Parathyroid adenoma (tissue), 2 donors: ENCODE results near the gene CMTM8.

ENCODE experiments used
- H2AFZ ChIP-seq: fragments of 300-600 bp; sonication (generic); one replicate; pipeline ENCODE4 v1.7.0; 2017; ENCODE audit warnings: antibody characterized with exemption, mild to moderate bottlenecking
- H3K27ac ChIP-seq: fragments of 300-600 bp; sonication (generic); one replicate; pipeline ENCODE4 v1.7.0; 2017
- H3K27me3 ChIP-seq: fragments of 300-600 bp; sonication (generic); one replicate; pipeline ENCODE4 v1.7.0; 2017; ENCODE audit warnings: low read length; ENCODE audit not compliant: control insufficient read depth, insufficient read depth
- H3K36me3 ChIP-seq: fragments of 300-600 bp; sonication (generic); one replicate; pipeline ENCODE4 v1.7.0; 2017; ENCODE audit warnings: low read length; ENCODE audit not compliant: control insufficient read depth, insufficient read depth
- H3K4me1 ChIP-seq: fragments of 300-600 bp; sonication (generic); one replicate; pipeline ENCODE4 v1.7.0; 2017; ENCODE audit warnings: control low read depth
- H3K4me2 ChIP-seq: fragments of 300-600 bp; sonication (generic); one replicate; pipeline ENCODE4 v1.7.0; 2017; ENCODE audit warnings: low read length
- H3K4me3 ChIP-seq: fragments of 300-600 bp; sonication (generic); one replicate; pipeline ENCODE4 v1.7.0; 2017; ENCODE audit warnings: low read depth, low read length
- H3K79me2 ChIP-seq: fragments of 300-600 bp; sonication (generic); one replicate; pipeline ENCODE4 v1.7.0; 2017; ENCODE audit warnings: control low read depth
- H3K9ac ChIP-seq: fragments of 300-600 bp; sonication (generic); one replicate; pipeline ENCODE4 v1.7.0; 2017; ENCODE audit warnings: mild to moderate bottlenecking
- H3K9me3 ChIP-seq: fragments of 300-600 bp; sonication (generic); one replicate; pipeline ENCODE4 v1.7.0; 2017; ENCODE audit warnings: low read length; ENCODE audit not compliant: control insufficient read depth
- TF ChIP-seq, protein P1 (sequence below): fragments of 300-600 bp; sonication (generic); IDR thresholded peaks from one replicate; pipeline ENCODE4 v1.7.0; 2017; ENCODE audit warnings: antibody characterized with exemption, mild to moderate bottlenecking
- donor health status: primary hyperparathyroidism.

The CMTM8 gene

GRCh38 chr3:32241100-32241499, 2.6 kb downstream of the CMTM8 start:
- Histone ChIP-seq H3K4me2 (no peak overlapping the region), H3K27me3 (no peaks in the 10 kb centered on the region), H2AFZ (no peak overlapping the region), H3K4me3 (no peak overlapping the region), H3K9me3 (no peaks in the 10 kb centered on the region), H3K27ac (no peak overlapping the region), H3K4me1 (peaks cover 12% of the 10 kb centered on the region), H3K36me3 (no peaks in the 10 kb centered on the region), H3K9ac (no peak overlapping the region), H3K79me2 (peaks cover 57% of the 10 kb centered on the region)
- TF ChIP-seq, protein P1, sequence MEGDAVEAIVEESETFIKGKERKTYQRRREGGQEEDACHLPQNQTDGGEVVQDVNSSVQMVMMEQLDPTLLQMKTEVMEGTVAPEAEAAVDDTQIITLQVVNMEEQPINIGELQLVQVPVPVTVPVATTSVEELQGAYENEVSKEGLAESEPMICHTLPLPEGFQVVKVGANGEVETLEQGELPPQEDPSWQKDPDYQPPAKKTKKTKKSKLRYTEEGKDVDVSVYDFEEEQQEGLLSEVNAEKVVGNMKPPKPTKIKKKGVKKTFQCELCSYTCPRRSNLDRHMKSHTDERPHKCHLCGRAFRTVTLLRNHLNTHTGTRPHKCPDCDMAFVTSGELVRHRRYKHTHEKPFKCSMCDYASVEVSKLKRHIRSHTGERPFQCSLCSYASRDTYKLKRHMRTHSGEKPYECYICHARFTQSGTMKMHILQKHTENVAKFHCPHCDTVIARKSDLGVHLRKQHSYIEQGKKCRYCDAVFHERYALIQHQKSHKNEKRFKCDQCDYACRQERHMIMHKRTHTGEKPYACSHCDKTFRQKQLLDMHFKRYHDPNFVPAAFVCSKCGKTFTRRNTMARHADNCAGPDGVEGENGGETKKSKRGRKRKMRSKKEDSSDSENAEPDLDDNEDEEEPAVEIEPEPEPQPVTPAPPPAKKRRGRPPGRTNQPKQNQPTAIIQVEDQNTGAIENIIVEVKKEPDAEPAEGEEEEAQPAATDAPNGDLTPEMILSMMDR, result no peak

GRCh38 chr3:32243519-32243918, 5.0 kb downstream of the CMTM8 start:
- no peaks in the 10 kb centered on the region for H3K27me3 ChIP-seq
- peaks cover 12% of the 10 kb centered on the region for H3K4me1 ChIP-seq
- no peak overlapping the region for H3K4me2 ChIP-seq
- no peaks in the 10 kb centered on the region for H3K9me3 ChIP-seq
- no peak overlapping the region for H3K27ac ChIP-seq
- H3K36me3 ChIP-seq, result no peaks in the 10 kb centered on the region
- H3K79me2 ChIP-seq, result peaks cover 62% of the 10 kb centered on the region
- H2AFZ ChIP-seq, result no peak overlapping the region
- H3K4me3 ChIP-seq, result no peak overlapping the region
- TF ChIP-seq, protein P1, result no peak
- H3K9ac ChIP-seq, result no peak overlapping the region

DNA sequence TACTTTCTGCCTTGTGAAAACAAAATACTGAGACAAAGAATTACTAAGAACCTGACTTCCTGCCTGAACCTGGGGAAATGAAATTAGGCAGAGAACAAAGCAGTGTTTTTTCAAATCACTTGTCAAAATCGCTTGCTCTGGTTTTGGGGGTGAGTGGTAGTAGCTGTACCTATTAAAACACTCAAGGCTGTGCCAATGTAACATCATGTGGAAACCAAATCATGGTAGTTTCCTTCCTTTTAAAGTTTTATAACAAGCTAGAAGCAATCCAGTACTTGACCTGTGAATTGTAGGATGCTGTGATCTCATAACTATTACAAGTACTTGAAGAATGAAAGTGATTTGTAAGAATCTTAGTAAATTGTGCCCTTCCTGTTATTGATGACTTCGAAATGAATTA, 6.7 kb downstream of the CMTM8 start:
- Histone ChIP-seq H3K4me2 (no peak overlapping the region), H3K79me2 (peaks cover 54% of the 10 kb centered on the region), H3K36me3 (no peaks in the 10 kb centered on the region), H3K4me1 (peaks cover 5% of the 10 kb centered on the region), H3K27me3 (no peaks in the 10 kb centered on the region), H2AFZ (no peak overlapping the region), H3K27ac (no peak overlapping the region), H3K9me3 (no peaks in the 10 kb centered on the region), H3K9ac (no peak overlapping the region), H3K4me3 (no peak overlapping the region)
- TF ChIP-seq, protein P1, result no peak

GRCh38 chr3:32246079-32246675, 7.7 kb downstream of the CMTM8 start:
- TF ChIP-seq, protein P1, result no peak
- Histone ChIP-seq H3K27ac (no peak overlapping the region), H3K4me3 (no peak overlapping the region), H3K4me2 (no peak overlapping the region), H3K9ac (no peak overlapping the region), H3K36me3 (no peaks in the 10 kb centered on the region), H3K4me1 (no peaks in the 10 kb centered on the region), H3K79me2 (peaks cover 46% of the 10 kb centered on the region), H3K9me3 (no peaks in the 10 kb centered on the region), H3K27me3 (no peaks in the 10 kb centered on the region), H2AFZ (no peak overlapping the region)

DNA sequence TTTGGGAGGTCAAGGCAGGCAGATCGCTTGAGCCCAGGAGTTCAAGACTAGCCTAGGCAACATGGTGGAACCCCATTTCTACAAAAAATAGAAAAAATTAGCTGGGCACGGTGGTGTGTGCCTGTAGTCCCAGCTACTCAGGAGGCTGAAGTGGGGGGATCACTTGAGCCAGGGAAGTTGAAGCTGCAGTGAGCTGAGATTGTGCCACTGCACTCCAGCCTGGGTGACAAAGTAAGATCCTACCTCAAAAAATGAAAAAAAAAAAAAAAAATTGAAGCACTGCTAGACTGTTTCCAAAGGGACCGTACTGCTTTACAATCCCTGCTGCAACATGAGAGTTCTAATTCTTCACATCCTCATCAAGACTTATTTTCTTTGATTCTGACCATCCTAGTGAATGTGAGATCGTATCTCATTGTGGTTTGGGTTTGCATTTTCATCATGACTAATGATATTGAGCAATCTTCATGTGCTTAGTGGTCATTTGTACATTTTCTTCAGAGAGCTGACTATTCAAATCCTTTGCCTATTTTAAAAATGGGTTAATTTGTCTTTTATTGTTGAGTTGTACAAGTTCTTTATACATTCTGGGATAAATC, 10.8 kb downstream of the CMTM8 start:
- Histone ChIP-seq H2AFZ (no peak overlapping the region), H3K4me3 (no peak overlapping the region), H3K4me1 (no peaks in the 10 kb centered on the region), H3K36me3 (no peaks in the 10 kb centered on the region), H3K4me2 (no peak overlapping the region), H3K9ac (no peak overlapping the region), H3K27ac (no peak overlapping the region), H3K9me3 (no peaks in the 10 kb centered on the region), H3K79me2 (peaks cover 41% of the 10 kb centered on the region), H3K27me3 (no peaks in the 10 kb centered on the region)
- TF ChIP-seq, protein P1, result no peak
